GM12878 (cell line): ENCODE data around the gene DOCK2. TPM values are rescaled to one million over a fixed set of nuclear protein-coding genes. Genes with fewer than 3 reads are reported as not detected.

Experiments used
- ATAC-seq: fragments of 200-7000 bp; cut with Tn5 transposase; 3 replicates; pipeline ENCODE4 v1.9.1; 2020; ENCODE audit warnings: mild to moderate bottlenecking, moderate library complexity
- BruUV-seq: library from RNA; stranded (reverse); fragments of 400-500 nt; replicated peaks from 2 replicates; lab custom pipeline; 2021; lab: Mats Ljungman, UMichigan
- CTCF ChIA-PET: fragments of 300-600 bp; sonication (Branson Sonifier 250); formaldehyde crosslinking; extraction: SDS; loops from one replicate; lab custom pipeline; 2021; ENCODE audit warnings: inconsistent platforms; lab: Yijun Ruan, JAX
- POLR2A ChIA-PET: fragments of 350-600 bp; formaldehyde crosslinking; extraction: SDS; loops from one replicate; lab custom pipeline; 2021; ENCODE audit warnings: inconsistent platforms; lab: Charles Lee
- RAD21 ChIA-PET: fragments of 300-600 bp; sonication (Branson Sonifier 250); formaldehyde crosslinking; loops from one replicate; lab custom pipeline; 2023; ENCODE audit warnings: antibody characterized with exemption; ENCODE audit not compliant: unreplicated experiment; lab: Charles Lee
- SMC1A ChIA-PET: fragments of 300-600 bp; sonication (Branson Sonifier 250); formaldehyde crosslinking; loops from one replicate; lab custom pipeline; 2023; ENCODE audit not compliant: unreplicated experiment, uncharacterized antibody; lab: Charles Lee
- DNase-seq: peaks from one replicate; pipeline ENCODE4 v3.0.0-alpha.2; 2011; ENCODE audit warnings: low read depth, low spot score
- FAIRE-seq: peaks from 3 replicates; lab custom pipeline; 2011; peaks lifted over from hg19 to GRCh38; lab: Jason Lieb, UNC
- H2AFZ ChIP-seq: 2 replicates; pipeline ENCODE4 v1.6.0; 2011; ENCODE audit warnings: low read depth, low read length, control low read depth; ENCODE audit not compliant: control insufficient read depth
- H3K27ac ChIP-seq: 2 replicates; pipeline ENCODE4 v1.5.1; 2011; ENCODE audit warnings: control low read depth; ENCODE audit not compliant: control insufficient read depth, insufficient read depth
- H3K27me3 ChIP-seq, 2 experiments: replicated peaks in 1 of 2; 2 replicates each; pipeline versions ENCODE4 v1.6.0 to v1.6.1; 2011; ENCODE audit warnings: low read length in 1 of 2; ENCODE audit not compliant: control insufficient read depth in 2 of 2, insufficient read depth in 2 of 2
- H3K36me3 ChIP-seq, 2 experiments: 2 replicates each; pipeline ENCODE4 v1.5.1; 2011; ENCODE audit warnings: low read length in 1 of 2; ENCODE audit not compliant: control insufficient read depth in 2 of 2, insufficient read depth in 2 of 2
- H3K4me1 ChIP-seq: 2 replicates; pipeline ENCODE4 v1.6.1; 2011; ENCODE audit warnings: mild to moderate bottlenecking, low read length, moderate library complexity, mixed read lengths; ENCODE audit not compliant: control insufficient read depth, insufficient read depth
- H3K4me2 ChIP-seq: 2 replicates; pipeline ENCODE4 v1.6.0; 2011; ENCODE audit warnings: control low read depth; ENCODE audit not compliant: control insufficient read depth, insufficient read depth
- H3K4me3 ChIP-seq: fragments of 200-600 bp; sonication (generic); 2 replicates; pipeline ENCODE4 v1.5.1; 2016
- H3K79me2 ChIP-seq: 2 replicates; pipeline ENCODE4 v1.6.0; 2011; ENCODE audit warnings: low read length; ENCODE audit not compliant: control insufficient read depth, insufficient read depth
- H3K9ac ChIP-seq: 2 replicates; pipeline ENCODE4 v1.8.0; 2011; ENCODE audit warnings: low read length, control low read depth, mixed read lengths; ENCODE audit not compliant: control insufficient read depth, insufficient read depth
- H3K9me3 ChIP-seq: replicated peaks from 3 replicates; pipeline ENCODE4 v1.5.1; 2011; ENCODE audit warnings: mild to moderate bottlenecking, low read length; ENCODE audit not compliant: control insufficient read depth, insufficient read depth
- H4K20me1 ChIP-seq: 2 replicates; pipeline ENCODE4 v1.6.0; 2011; ENCODE audit not compliant: control insufficient read depth, insufficient read depth
- CREM ChIP-seq: IDR thresholded peaks from 2 replicates; pipeline ENCODE4 v1.6.1; 2014; ENCODE audit warnings: antibody characterized with exemption, low read depth
- FOS ChIP-seq: IDR thresholded peaks from 3 replicates; pipeline ENCODE4 v1.6.1; 2011; ENCODE audit warnings: borderline replicate concordance; ENCODE audit not compliant: insufficient read length; ENCODE audit errors: extremely low read depth
- HCFC1 ChIP-seq: fragments of 150-350 bp; IDR thresholded peaks from 2 replicates; pipeline ENCODE4 v1.6.1; 2014; ENCODE audit warnings: low read length
- SMAD1 ChIP-seq: fragments of 450-650 bp; IDR thresholded peaks from 2 replicates; pipeline ENCODE4 v1.6.1; 2018; ENCODE audit warnings: mild to moderate bottlenecking, low read depth; ENCODE audit not compliant: partially characterized antibody
- ZNF687 ChIP-seq: fragments of 450-650 bp; IDR thresholded peaks from 2 replicates; pipeline ENCODE4 v1.6.1; 2017; ENCODE audit warnings: mild to moderate bottlenecking, moderate library complexity
- WGBS: methylation state at CpG from one replicate; pipeline ENCODE4 v1.1.6; 2016; ENCODE audit warnings: low lambda C conversion rate; ENCODE audit not compliant: insufficient replicate concordance, insufficient coverage; ENCODE audit errors: missing lambda C conversion rate; 5-methylcytosine and 5-hydroxymethylcytosine counted together
- in situ Hi-C: fragments of 300-500 bp; cut with MboI; formaldehyde crosslinking; loops from 9 replicates; pipeline ENCODE4 v1.14.3; 2018; ENCODE audit warnings: mixed read lengths
- intact Hi-C: fragments of 100-400 bp; cut with micrococcal nuclease; formaldehyde crosslinking; loops from one replicate; pipeline ENCODE4 v1.14.2; 2022; ENCODE audit not compliant: unreplicated experiment
- polyA plus RNA-seq, 11 experiments: library from polyadenylated mRNA; depleted of rRNA in 4 of 11; unstranded in 6 of 11; stranded (reverse) in 5 of 11; fragments of >200 nt; fragmentation: Nextera tagmentation in 4 of 11; fragmentation: Illumina TruSeq in 1 of 11; extraction: Ambion mirVana in 4 of 11; extraction: Trizol in 1 of 11; gene quantifications; 1 replicate in 1 of 11; 2 replicates in 10 of 11; pipeline versions ENCODE4 v1.2.1 to v1.2.3, GENCODE V29; 2011 to 2016; ENCODE audit warnings: inconsistent platforms in 2 of 11, missing spikeins in 2 of 11, low read depth in 1 of 11
- total RNA-seq, 4 experiments: library from RNA; depleted of rRNA in 3 of 4; stranded (reverse); fragments of >200 nt in 3 of 4; fragmentation: Illumina TruSeq in 1 of 4; extraction: Trizol in 1 of 4; gene quantifications; 2 replicates each; pipeline versions ENCODE4 v1.2.1 to v1.2.3, GENCODE V29; 2013 to 2021
- TF ChIP-seq, protein P1 (sequence below): fragments of 150-350 bp; IDR thresholded peaks from 2 replicates; pipeline ENCODE4 v1.6.1; 2016; ENCODE audit warnings: low read depth, low read length
- TF ChIP-seq, protein P2 (sequence below): fragments of 450-650 bp; formaldehyde crosslinking; IDR thresholded peaks from 2 replicates; pipeline ENCODE4 v1.4.0; 2020; ENCODE audit warnings: mild to moderate bottlenecking, moderate library complexity

The DOCK2 gene
- total and polyA plus RNA-seq, 10 of the 15 experiments (the other 5 are each of a cell fraction or from before 2014, with no cell fraction given): 34.2 to 192 (median 118) TPM

DNA sequence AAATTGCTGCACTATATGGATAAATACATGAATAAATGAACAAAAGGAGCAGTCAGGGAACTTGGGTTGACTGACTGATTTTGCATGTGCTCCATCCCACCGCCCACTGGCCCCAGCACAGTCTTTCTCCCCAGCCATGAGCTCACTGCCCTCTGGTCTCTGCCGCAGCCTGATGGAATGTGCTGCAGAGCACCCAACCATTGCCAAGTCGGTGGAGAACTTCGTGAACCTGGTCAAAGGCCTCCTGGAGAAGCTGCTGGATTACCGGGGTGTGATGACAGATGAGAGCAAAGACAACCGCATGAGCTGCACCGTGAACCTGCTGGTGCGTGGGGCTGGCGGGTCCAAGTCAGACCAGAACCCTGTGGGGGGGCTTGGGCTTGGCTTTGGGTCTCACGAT, 397.2 kb downstream of the DOCK2 start (continued):
- no peak for TF ChIP-seq ZNF687
- TF ChIP-seq, protein P1, sequence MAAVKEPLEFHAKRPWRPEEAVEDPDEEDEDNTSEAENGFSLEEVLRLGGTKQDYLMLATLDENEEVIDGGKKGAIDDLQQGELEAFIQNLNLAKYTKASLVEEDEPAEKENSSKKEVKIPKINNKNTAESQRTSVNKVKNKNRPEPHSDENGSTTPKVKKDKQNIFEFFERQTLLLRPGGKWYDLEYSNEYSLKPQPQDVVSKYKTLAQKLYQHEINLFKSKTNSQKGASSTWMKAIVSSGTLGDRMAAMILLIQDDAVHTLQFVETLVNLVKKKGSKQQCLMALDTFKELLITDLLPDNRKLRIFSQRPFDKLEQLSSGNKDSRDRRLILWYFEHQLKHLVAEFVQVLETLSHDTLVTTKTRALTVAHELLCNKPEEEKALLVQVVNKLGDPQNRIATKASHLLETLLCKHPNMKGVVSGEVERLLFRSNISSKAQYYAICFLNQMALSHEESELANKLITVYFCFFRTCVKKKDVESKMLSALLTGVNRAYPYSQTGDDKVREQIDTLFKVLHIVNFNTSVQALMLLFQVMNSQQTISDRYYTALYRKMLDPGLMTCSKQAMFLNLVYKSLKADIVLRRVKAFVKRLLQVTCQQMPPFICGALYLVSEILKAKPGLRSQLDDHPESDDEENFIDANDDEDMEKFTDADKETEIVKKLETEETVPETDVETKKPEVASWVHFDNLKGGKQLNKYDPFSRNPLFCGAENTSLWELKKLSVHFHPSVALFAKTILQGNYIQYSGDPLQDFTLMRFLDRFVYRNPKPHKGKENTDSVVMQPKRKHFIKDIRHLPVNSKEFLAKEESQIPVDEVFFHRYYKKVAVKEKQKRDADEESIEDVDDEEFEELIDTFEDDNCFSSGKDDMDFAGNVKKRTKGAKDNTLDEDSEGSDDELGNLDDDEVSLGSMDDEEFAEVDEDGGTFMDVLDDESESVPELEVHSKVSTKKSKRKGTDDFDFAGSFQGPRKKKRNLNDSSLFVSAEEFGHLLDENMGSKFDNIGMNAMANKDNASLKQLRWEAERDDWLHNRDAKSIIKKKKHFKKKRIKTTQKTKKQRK: no peak
- TF ChIP-seq, all 136 proteins: peak for 0

DNA sequence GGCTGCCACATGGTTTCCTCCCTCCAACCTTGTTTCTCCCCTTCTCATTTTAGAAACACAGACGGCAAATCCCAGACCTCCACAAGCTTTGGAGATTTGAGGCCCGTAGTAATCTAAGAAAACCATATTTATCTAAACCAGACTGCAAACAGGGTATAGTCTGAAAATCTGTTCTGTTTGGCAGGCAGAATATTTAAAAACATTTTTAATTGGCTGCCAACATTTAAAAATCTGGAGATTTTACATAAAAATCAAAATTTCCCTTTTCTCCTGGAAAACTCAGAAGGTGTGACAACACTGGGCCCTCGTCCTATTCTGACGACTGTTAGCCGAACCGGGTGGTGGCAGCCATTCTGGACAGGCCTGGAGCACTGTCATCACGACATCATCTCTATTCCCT, 401.2 kb downstream of the DOCK2 start:
- no peaks in the 10 kb centered on the region for H3K79me2 ChIP-seq
- no peak for FAIRE-seq
- no peak overlapping the region for H3K27ac ChIP-seq
- ChIA-PET RAD21 (no interaction called here), SMC1A (interaction anchor here (0.6 kb wide), 1 partner anchor 400 kb away, joined by 3 read pairs; no protein-coding TSS in a partner anchor), CTCF (no interaction called here), POLR2A (no interaction called here)
- no peak for ATAC-seq
- 97% methylated on average over 6 of the region's 7 CpGs for WGBS
- H3K9ac ChIP-seq: no peak overlapping the region
- in situ Hi-C loops (no loop called here), intact Hi-C loops (no loop called here)
- no peak for DNase-seq
- no TSS peak for BruUV-seq
- H3K27me3 ChIP-seq: no peaks in the 10 kb centered on the region
- H3K4me2 ChIP-seq: no peak overlapping the region
- no peak overlapping the region for H3K4me3 ChIP-seq
- no peaks in the 10 kb centered on the region for H3K4me1 ChIP-seq
- H3K9me3 ChIP-seq: no peaks in the 10 kb centered on the region
- H3K36me3 ChIP-seq: peaks cover 16 to 32% of the 10 kb centered on the region in 2 experiments
- no peaks in the 10 kb centered on the region for H4K20me1 ChIP-seq
- no peak overlapping the region for H2AFZ ChIP-seq
- no peak for TF ChIP-seq SMAD1
- no peak for TF ChIP-seq CREM
- TF ChIP-seq HCFC1: no peak
- TF ChIP-seq, protein P2, sequence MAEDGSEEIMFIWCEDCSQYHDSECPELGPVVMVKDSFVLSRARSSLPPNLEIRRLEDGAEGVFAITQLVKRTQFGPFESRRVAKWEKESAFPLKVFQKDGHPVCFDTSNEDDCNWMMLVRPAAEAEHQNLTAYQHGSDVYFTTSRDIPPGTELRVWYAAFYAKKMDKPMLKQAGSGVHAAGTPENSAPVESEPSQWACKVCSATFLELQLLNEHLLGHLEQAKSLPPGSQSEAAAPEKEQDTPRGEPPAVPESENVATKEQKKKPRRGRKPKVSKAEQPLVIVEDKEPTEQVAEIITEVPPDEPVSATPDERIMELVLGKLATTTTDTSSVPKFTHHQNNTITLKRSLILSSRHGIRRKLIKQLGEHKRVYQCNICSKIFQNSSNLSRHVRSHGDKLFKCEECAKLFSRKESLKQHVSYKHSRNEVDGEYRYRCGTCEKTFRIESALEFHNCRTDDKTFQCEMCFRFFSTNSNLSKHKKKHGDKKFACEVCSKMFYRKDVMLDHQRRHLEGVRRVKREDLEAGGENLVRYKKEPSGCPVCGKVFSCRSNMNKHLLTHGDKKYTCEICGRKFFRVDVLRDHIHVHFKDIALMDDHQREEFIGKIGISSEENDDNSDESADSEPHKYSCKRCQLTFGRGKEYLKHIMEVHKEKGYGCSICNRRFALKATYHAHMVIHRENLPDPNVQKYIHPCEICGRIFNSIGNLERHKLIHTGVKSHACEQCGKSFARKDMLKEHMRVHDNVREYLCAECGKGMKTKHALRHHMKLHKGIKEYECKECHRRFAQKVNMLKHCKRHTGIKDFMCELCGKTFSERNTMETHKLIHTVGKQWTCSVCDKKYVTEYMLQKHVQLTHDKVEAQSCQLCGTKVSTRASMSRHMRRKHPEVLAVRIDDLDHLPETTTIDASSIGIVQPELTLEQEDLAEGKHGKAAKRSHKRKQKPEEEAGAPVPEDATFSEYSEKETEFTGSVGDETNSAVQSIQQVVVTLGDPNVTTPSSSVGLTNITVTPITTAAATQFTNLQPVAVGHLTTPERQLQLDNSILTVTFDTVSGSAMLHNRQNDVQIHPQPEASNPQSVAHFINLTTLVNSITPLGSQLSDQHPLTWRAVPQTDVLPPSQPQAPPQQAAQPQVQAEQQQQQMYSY: no peak
- TF ChIP-seq FOS: no peak
